Urinary bladder (tissue), 4 donors: ENCODE measurements around the gene RBM14. TPM values are rescaled to one million over a fixed set of nuclear protein-coding genes. Genes with fewer than 3 reads are reported as not detected.

Experiments used
- DNase-seq: peaks from one replicate; pipeline ENCODE4 v3.0.0-alpha.2; 2015; ENCODE audit errors: extremely low spot score
- H3K27ac ChIP-seq: one replicate; pipeline ENCODE4 v1.5.1; 2013; ENCODE audit warnings: low read depth, mild to moderate bottlenecking, moderate library complexity
- H3K36me3 ChIP-seq: one replicate; pipeline ENCODE4 v1.6.1; 2013; ENCODE audit warnings: mild to moderate bottlenecking, moderate library complexity; ENCODE audit not compliant: insufficient read depth
- H3K4me1 ChIP-seq: one replicate; pipeline ENCODE4 v1.6.1; 2013; ENCODE audit warnings: mild to moderate bottlenecking, moderate library complexity; ENCODE audit not compliant: insufficient read depth
- H3K4me3 ChIP-seq: one replicate; pipeline ENCODE4 v1.5.1; 2013; ENCODE audit warnings: low read depth, low read length
- WGBS: extraction: QIAGEN DNeasy Blood & Tissue Kit; methylation state at CpG from one replicate; pipeline ENCODE4 v1.1.7; 2013; 5-methylcytosine and 5-hydroxymethylcytosine counted together
- polyA plus RNA-seq: library from polyadenylated mRNA; stranded (reverse); fragments of 200-250 nt; gene quantifications from one replicate; pipeline ENCODE4 v1.2.3, GENCODE V29; 2013
- small RNA-seq: library from RNA; depleted of rRNA; stranded (forward); fragments of <200 nt; gene quantifications from one replicate; pipeline ENCODE3, GENCODE V24; 2014
- total RNA-seq: library from RNA; depleted of rRNA; stranded (reverse); fragments of >200 nt; gene quantifications from one replicate; pipeline ENCODE4 v1.2.3, GENCODE V29; 2014
- donor health status: healthy with polysubstance abuse.
- donor health status: healthy.

Gene RBM14
- total and polyA plus RNA-seq, 2 donors = 41.6 to 49.9 TPM

GRCh38 chr11:66653123-66653522 lies 36.7 kb downstream of the RBM14 start:
- Histone ChIP-seq H3K4me1 (no peaks in the 10 kb centered on the region), H3K4me3 (no peak overlapping the region), H3K27ac (no peak overlapping the region), H3K36me3 (peaks cover 2% of the 10 kb centered on the region)
- DNase-seq = no peak
- 91% methylated on average over 6 of the region's 6 CpGs for WGBS

GRCh38 chr11:66659763-66660162 lies 43.3 kb downstream of the RBM14 start:
- Histone ChIP-seq H3K27ac (no peak overlapping the region), H3K36me3 (no peaks in the 10 kb centered on the region), H3K4me1 (no peaks in the 10 kb centered on the region), H3K4me3 (no peak overlapping the region)
- 40% methylated on average over 2 of the region's 2 CpGs for WGBS
- DNase-seq = no peak

- Histone ChIP-seq H3K4me3 (no peak overlapping the region), H3K36me3 (peaks cover 5% of the 10 kb centered on the region), H3K27ac (no peak overlapping the region), H3K4me1 (no peaks in the 10 kb centered on the region)
- WGBS = 84% methylated on average over 1 of the region's 1 CpG
- no peak for DNase-seq
Observed at GRCh38 chr11:66663741-66664296, 47.4 kb downstream of the RBM14 start.

GRCh38 chr11:66665369-66665768 lies 48.9 kb downstream of the RBM14 start:
- H3K4me1 ChIP-seq = no peaks in the 10 kb centered on the region
- H3K36me3 ChIP-seq = peaks cover 5% of the 10 kb centered on the region
- H3K4me3 ChIP-seq = no peak overlapping the region
- no peak for DNase-seq
- no peak overlapping the region for H3K27ac ChIP-seq
- WGBS = 93% methylated on average over 11 of the region's 11 CpGs

- Histone ChIP-seq H3K4me1 (no peaks in the 10 kb centered on the region), H3K27ac (no peak overlapping the region), H3K4me3 (no peak overlapping the region), H3K36me3 (peaks cover 5% of the 10 kb centered on the region)
- no peak for DNase-seq
- 79% methylated on average over 5 of the region's 5 CpGs for WGBS
Observed at GRCh38 chr11:66670816-66671215, 54.4 kb downstream of the RBM14 start.

GRCh38 chr11:66674964-66675602 lies 58.7 kb downstream of the RBM14 start:
- H3K36me3 ChIP-seq = no peaks in the 10 kb centered on the region
- peaks cover 3% of the 10 kb centered on the region for H3K4me1 ChIP-seq
- no peak overlapping the region for H3K27ac ChIP-seq
- no peak for DNase-seq
- 83% methylated on average over 2 of the region's 2 CpGs for WGBS
- no peak overlapping the region for H3K4me3 ChIP-seq

GRCh38 chr11:66676282-66676919 lies 60.0 kb downstream of the RBM14 start:
- 50% methylated on average over 16 of the region's 16 CpGs for WGBS
- Histone ChIP-seq H3K27ac (no peak overlapping the region), H3K4me1 (peaks cover 3% of the 10 kb centered on the region), H3K36me3 (no peaks in the 10 kb centered on the region), H3K4me3 (no peak overlapping the region)
- DNase-seq = no peak

Small RNA genes lying within 50 kb of the gene (small RNA-seq; reads per million reads assigned to genes)
- gene RNU4-39P = not detected

Other genes with a start within 250 kb of the RBM14 start
- gene SLC29A2, start 244.9 kb upstream of the RBM14 start, total RNA-seq = 1.1 TPM
- gene SLC29A2, start 244.9 kb upstream of the RBM14 start, polyA plus RNA-seq = 2.1 TPM
- 1.6 TPM for gene NPAS4, start 195.6 kb upstream of the RBM14 start, total RNA-seq
- gene NPAS4, start 195.6 kb upstream of the RBM14 start, polyA plus RNA-seq = 2.4 TPM
- 32.9 TPM for gene MRPL11, start 177.8 kb upstream of the RBM14 start, total RNA-seq
- gene MRPL11, start 177.8 kb upstream of the RBM14 start, polyA plus RNA-seq = 54.9 TPM
- 7.6 TPM for gene PELI3, start 149.7 kb upstream of the RBM14 start, total RNA-seq
- gene PELI3, start 149.7 kb upstream of the RBM14 start, polyA plus RNA-seq = 22.5 TPM
- 16.9 TPM for gene DPP3, start 136.2 kb upstream of the RBM14 start, total RNA-seq
- gene DPP3, start 136.2 kb upstream of the RBM14 start, polyA plus RNA-seq = 26.8 TPM
- gene BBS1, start 106.0 kb upstream of the RBM14 start, total RNA-seq = 40.4 TPM
- gene BBS1, start 106.0 kb upstream of the RBM14 start, polyA plus RNA-seq = 33.3 TPM
- 5.0 TPM for gene ZDHHC24, start 70.6 kb upstream of the RBM14 start, total RNA-seq
- 11.4 TPM for gene ZDHHC24, start 70.6 kb upstream of the RBM14 start, polyA plus RNA-seq
- not detected for gene ACTN3, start 69.7 kb upstream of the RBM14 start, total RNA-seq
- 0.18 TPM for gene ACTN3, start 69.7 kb upstream of the RBM14 start, polyA plus RNA-seq
- 22.8 TPM for gene CTSF, start 48.0 kb upstream of the RBM14 start, total RNA-seq
- 92.1 TPM for gene CTSF, start 48.0 kb upstream of the RBM14 start, polyA plus RNA-seq
- not detected for gene CCDC87, start 23.6 kb upstream of the RBM14 start, total RNA-seq
- gene CCDC87, start 23.6 kb upstream of the RBM14 start, polyA plus RNA-seq = 0.43 TPM
- gene CCS, start 23.4 kb upstream of the RBM14 start, total RNA-seq = 31.7 TPM
- gene CCS, start 23.4 kb upstream of the RBM14 start, polyA plus RNA-seq = 64.7 TPM
- 96.0 TPM for gene RBM4, start 22.1 kb downstream of the RBM14 start, total RNA-seq
- 108 TPM for gene RBM4, start 22.1 kb downstream of the RBM14 start, polyA plus RNA-seq
- 47.4 TPM for gene RBM4B, start 61.3 kb downstream of the RBM14 start, total RNA-seq
- 21.4 TPM for gene RBM4B, start 61.3 kb downstream of the RBM14 start, polyA plus RNA-seq
- gene SPTBN2, start 112.6 kb downstream of the RBM14 start, total RNA-seq = 6.7 TPM
- 2.5 TPM for gene SPTBN2, start 112.6 kb downstream of the RBM14 start, polyA plus RNA-seq
- 12.2 TPM for gene RCE1, start 226.8 kb downstream of the RBM14 start, total RNA-seq
- gene RCE1, start 226.8 kb downstream of the RBM14 start, polyA plus RNA-seq = 18.7 TPM
- gene LRFN4, start 240.4 kb downstream of the RBM14 start, total RNA-seq = 3.7 TPM
- gene LRFN4, start 240.4 kb downstream of the RBM14 start, polyA plus RNA-seq = 19.1 TPM